Esophagus squamous epithelium (tissue), 4 donors: ENCODE measurements around the gene CADM2.

Experiments used
- POLR2A ChIP-seq, 4 donors: fragments of 450-650 bp; IDR thresholded peaks; one replicate each; pipeline ENCODE4 v1.6.1; 2017; ENCODE audit warnings: antibody characterized with exemption in 4 of 4, mild to moderate bottlenecking in 4 of 4, moderate library complexity in 3 of 4
- TF ChIP-seq, protein P1 (sequence below), 6 experiments: fragments of 450-650 bp in 4 of 6; fragments of 200-600 bp in 2 of 6; sonication (generic) in 2 of 6; IDR thresholded peaks; one replicate each; pipeline ENCODE4 v1.5.1; 2016 to 2019; ENCODE audit warnings: antibody characterized with exemption in 6 of 6, mild to moderate bottlenecking in 4 of 6, moderate library complexity in 4 of 6

DNA sequence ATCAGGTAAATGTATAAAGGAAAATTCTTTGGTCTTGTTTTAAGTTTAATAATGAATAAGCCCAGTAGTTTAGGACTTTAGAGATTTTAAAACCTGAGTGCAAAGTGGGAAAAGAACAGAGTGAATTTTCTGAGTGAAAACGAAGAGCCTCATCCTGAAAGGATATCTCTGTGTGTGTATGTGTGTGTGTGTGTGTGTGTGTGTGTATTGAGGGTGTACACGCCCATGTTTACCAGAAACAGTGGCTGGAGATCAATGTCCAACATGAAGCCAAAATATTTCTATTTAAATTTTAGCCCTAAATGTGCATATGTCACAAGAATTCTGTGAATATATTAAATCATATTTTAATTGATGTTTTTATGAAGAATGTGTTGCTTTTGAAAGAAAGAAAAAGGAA, 549.9 kb downstream of the CADM2 start:
- TF ChIP-seq, protein P1, sequence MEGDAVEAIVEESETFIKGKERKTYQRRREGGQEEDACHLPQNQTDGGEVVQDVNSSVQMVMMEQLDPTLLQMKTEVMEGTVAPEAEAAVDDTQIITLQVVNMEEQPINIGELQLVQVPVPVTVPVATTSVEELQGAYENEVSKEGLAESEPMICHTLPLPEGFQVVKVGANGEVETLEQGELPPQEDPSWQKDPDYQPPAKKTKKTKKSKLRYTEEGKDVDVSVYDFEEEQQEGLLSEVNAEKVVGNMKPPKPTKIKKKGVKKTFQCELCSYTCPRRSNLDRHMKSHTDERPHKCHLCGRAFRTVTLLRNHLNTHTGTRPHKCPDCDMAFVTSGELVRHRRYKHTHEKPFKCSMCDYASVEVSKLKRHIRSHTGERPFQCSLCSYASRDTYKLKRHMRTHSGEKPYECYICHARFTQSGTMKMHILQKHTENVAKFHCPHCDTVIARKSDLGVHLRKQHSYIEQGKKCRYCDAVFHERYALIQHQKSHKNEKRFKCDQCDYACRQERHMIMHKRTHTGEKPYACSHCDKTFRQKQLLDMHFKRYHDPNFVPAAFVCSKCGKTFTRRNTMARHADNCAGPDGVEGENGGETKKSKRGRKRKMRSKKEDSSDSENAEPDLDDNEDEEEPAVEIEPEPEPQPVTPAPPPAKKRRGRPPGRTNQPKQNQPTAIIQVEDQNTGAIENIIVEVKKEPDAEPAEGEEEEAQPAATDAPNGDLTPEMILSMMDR (IDR thresholded peaks at IDR 0.05) = no peak
- TF ChIP-seq POLR2A (IDR thresholded peaks at IDR 0.05) = no peak
